OCI-LY7 (cell line): ENCODE measurements around the gene DCLK1. TPM values are rescaled to one million over a fixed set of nuclear protein-coding genes. Genes with fewer than 3 reads are reported as not detected.

Source experiments
- BruUV-seq: library from RNA; stranded (reverse); fragments of 400-500 nt; replicated peaks from 2 replicates; lab custom pipeline; 2021; lab: Mats Ljungman, UMichigan
- CTCF ChIA-PET: fragments of 300-600 bp; sonication (Branson Sonifier 250); formaldehyde crosslinking; loops from one replicate; lab custom pipeline; 2022; ENCODE audit warnings: antibody characterized with exemption; ENCODE audit not compliant: unreplicated experiment; lab: Charles Lee
- POLR2A ChIA-PET: fragments of 300-600 bp; sonication (Branson Sonifier 250); formaldehyde crosslinking; loops from one replicate; lab custom pipeline; 2022; ENCODE audit warnings: antibody characterized with exemption; lab: Charles Lee
- DNase-seq: peaks from one replicate; pipeline ENCODE4 v3.0.0-alpha.2; 2015; ENCODE audit warnings: low spot score
- H2AFZ ChIP-seq: fragments of 200-600 bp; sonication (generic), shearing (Covaris generic); 2 replicates; pipeline ENCODE4 v1.6.1; 2014; ENCODE audit warnings: mild to moderate bottlenecking, antibody characterized with exemption, low read length, moderate library complexity
- H3K27ac ChIP-seq: fragments of 200-600 bp; sonication (generic); 2 replicates; pipeline ENCODE4 v1.5.1; 2014; ENCODE audit warnings: mixed run types, low read depth, mild to moderate bottlenecking, moderate library complexity, low read length, inconsistent platforms; ENCODE audit not compliant: poor library complexity, severe bottlenecking
- H3K36me3 ChIP-seq: fragments of 200-600 bp; sonication (generic); 2 replicates; pipeline ENCODE4 v1.6.1; 2014; ENCODE audit warnings: mild to moderate bottlenecking, antibody characterized with exemption, low read length, moderate library complexity, mixed read lengths; ENCODE audit not compliant: insufficient read depth
- H3K4me1 ChIP-seq: fragments of 200-600 bp; sonication (generic); 2 replicates; pipeline ENCODE4 v1.5.1; 2014; ENCODE audit warnings: mild to moderate bottlenecking, low read length; ENCODE audit not compliant: insufficient read depth, poor library complexity, severe bottlenecking
- H3K4me2 ChIP-seq: fragments of 200-600 bp; sonication (generic); 2 replicates; pipeline ENCODE4 v1.6.1; 2014; ENCODE audit warnings: mild to moderate bottlenecking, low read length
- H3K4me3 ChIP-seq: fragments of 200-600 bp; sonication (generic); 2 replicates; pipeline ENCODE4 v1.5.1; 2014; ENCODE audit warnings: mild to moderate bottlenecking, low read depth, low read length; ENCODE audit not compliant: poor library complexity, severe bottlenecking
- H3K79me2 ChIP-seq: fragments of 200-600 bp; sonication (generic); 2 replicates; pipeline ENCODE4 v1.6.1; 2016; ENCODE audit warnings: low read depth, mild to moderate bottlenecking, low read length, moderate library complexity, mixed read lengths; ENCODE audit not compliant: insufficient read depth
- H3K9me2 ChIP-seq: fragments of 200-600 bp; sonication (generic); 2 replicates; pipeline ENCODE4 v1.6.1; 2016; ENCODE audit warnings: mild to moderate bottlenecking, low read length, mixed read lengths; ENCODE audit not compliant: insufficient read depth
- H3K9me3 ChIP-seq: fragments of 200-600 bp; sonication (generic); 2 replicates; pipeline ENCODE4 v1.6.1; 2014; ENCODE audit warnings: mild to moderate bottlenecking, mixed run types, low read length, mixed read lengths
- H4K20me1 ChIP-seq: fragments of 200-600 bp; sonication (generic); 2 replicates; pipeline ENCODE4 v1.6.1; 2014; ENCODE audit warnings: mild to moderate bottlenecking, antibody characterized with exemption, low read length, moderate library complexity, mixed read lengths; ENCODE audit not compliant: insufficient read depth
- EZH2phosphoT487 ChIP-seq: fragments of 200-600 bp; sonication (generic); IDR thresholded peaks from 2 replicates; pipeline ENCODE4 v1.6.1; 2018; ENCODE audit warnings: low read depth, borderline replicate concordance, mild to moderate bottlenecking, mixed run types, antibody characterized with exemption, low read length, moderate library complexity, mixed read lengths
- intact Hi-C: fragments of 100-400 bp; cut with micrococcal nuclease; formaldehyde crosslinking; loops from one replicate; pipeline ENCODE4 v1.10.0; 2022; ENCODE audit not compliant: unreplicated experiment
- total RNA-seq, 2 experiments: library from RNA; depleted of rRNA in 1 of 2; stranded (reverse); fragments of >200 nt in 1 of 2; shearing (Covaris generic) in 1 of 2; gene quantifications; 2 replicates each; pipeline ENCODE4 v1.2.3, GENCODE V29; 2014 to 2022
- TF ChIP-seq, protein P1 (sequence below): fragments of 200-600 bp; sonication (generic); conservative IDR thresholded peaks from 2 replicates; pipeline ENCODE4 v1.5.1; 2014; ENCODE audit warnings: mild to moderate bottlenecking, antibody characterized with exemption, low read length, moderate library complexity, mixed read lengths

Gene DCLK1
- total RNA-seq, 2 experiments from 2014 or later = not detected

DNA sequence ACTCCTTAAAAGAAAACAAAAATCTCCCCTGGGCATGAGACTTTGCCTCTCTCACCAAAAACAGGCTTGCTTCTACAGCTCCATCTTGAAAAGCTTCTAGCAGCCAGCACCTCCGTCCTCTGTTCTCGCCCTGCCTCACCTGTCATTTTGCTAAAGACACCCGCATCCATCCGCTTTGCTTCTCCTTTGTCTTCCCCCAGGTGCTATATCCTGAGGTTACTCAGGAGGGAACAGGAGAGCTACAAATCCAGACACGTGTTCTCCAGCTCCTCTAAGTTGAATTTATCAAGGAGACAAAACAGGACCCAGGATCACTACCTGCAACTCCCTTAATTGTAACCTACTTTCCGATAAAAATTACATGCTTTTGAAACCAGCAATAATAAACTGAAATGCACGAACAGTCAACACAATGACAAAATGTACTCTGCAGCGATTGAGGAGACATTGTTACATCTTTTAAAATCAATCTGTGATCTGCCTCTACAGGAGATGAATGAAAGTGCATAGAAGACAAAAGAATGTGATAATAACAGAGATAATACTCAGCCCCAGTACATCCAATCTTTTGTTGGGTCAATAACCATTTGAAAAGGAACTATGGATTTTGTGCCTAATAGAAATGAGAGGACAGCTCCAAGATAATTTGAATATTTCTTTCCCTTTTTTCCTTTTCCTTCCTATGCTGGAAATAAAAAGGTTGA is 221.2 kb downstream of the DCLK1 start:
- intact Hi-C loops = no loop called here
- H3K4me2 ChIP-seq = no peak overlapping the region
- no peaks in the 10 kb centered on the region for H3K79me2 ChIP-seq
- no peak overlapping the region for H2AFZ ChIP-seq
- ChIA-PET POLR2A (no interaction called here), CTCF (no interaction called here)
- H3K4me3 ChIP-seq = no peak overlapping the region
- TF ChIP-seq EZH2phosphoT487 = no peak
- TF ChIP-seq, protein P1, sequence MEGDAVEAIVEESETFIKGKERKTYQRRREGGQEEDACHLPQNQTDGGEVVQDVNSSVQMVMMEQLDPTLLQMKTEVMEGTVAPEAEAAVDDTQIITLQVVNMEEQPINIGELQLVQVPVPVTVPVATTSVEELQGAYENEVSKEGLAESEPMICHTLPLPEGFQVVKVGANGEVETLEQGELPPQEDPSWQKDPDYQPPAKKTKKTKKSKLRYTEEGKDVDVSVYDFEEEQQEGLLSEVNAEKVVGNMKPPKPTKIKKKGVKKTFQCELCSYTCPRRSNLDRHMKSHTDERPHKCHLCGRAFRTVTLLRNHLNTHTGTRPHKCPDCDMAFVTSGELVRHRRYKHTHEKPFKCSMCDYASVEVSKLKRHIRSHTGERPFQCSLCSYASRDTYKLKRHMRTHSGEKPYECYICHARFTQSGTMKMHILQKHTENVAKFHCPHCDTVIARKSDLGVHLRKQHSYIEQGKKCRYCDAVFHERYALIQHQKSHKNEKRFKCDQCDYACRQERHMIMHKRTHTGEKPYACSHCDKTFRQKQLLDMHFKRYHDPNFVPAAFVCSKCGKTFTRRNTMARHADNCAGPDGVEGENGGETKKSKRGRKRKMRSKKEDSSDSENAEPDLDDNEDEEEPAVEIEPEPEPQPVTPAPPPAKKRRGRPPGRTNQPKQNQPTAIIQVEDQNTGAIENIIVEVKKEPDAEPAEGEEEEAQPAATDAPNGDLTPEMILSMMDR = no peak
- H4K20me1 ChIP-seq = no peaks in the 10 kb centered on the region
- H3K9me3 ChIP-seq = no peaks in the 10 kb centered on the region
- H3K27ac ChIP-seq = no peak overlapping the region
- no peaks in the 10 kb centered on the region for H3K4me1 ChIP-seq
- H3K36me3 ChIP-seq = no peaks in the 10 kb centered on the region
- DNase-seq = no peak
- BruUV-seq = no TSS peak
- H3K9me2 ChIP-seq = no peaks in the 10 kb centered on the region

DNA sequence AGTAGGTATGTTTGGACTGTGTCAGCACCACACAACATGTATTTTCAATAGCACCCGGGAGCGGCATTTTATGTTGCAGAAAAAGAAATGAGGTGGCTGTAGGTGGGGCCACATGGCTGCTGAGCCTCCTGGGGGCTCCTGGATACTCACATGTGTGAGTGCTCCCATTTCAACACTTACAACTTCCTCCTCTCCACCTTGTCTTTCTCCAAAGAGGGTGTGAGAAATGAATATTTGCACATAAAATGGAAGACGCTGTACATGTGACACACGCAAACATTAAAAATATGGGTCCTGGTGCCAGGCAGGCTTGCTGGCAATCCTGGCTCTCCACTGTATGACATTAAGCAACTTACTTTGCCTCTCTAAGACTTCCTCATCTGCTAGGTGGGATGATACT is 222.1 kb downstream of the DCLK1 start:
- Histone ChIP-seq H3K27ac (no peak overlapping the region), H3K4me1 (no peaks in the 10 kb centered on the region), H3K9me2 (no peaks in the 10 kb centered on the region), H3K36me3 (no peaks in the 10 kb centered on the region), H2AFZ (no peak overlapping the region), H3K79me2 (no peaks in the 10 kb centered on the region), H3K4me2 (no peak overlapping the region), H3K9me3 (no peaks in the 10 kb centered on the region), H4K20me1 (no peaks in the 10 kb centered on the region), H3K4me3 (no peak overlapping the region)
- TF ChIP-seq EZH2phosphoT487 = no peak
- TF ChIP-seq, protein P1 = no peak
- no TSS peak for BruUV-seq
- intact Hi-C loops = no loop called here
- ChIA-PET CTCF (no interaction called here), POLR2A (no interaction called here)
- no peak for DNase-seq

DNA sequence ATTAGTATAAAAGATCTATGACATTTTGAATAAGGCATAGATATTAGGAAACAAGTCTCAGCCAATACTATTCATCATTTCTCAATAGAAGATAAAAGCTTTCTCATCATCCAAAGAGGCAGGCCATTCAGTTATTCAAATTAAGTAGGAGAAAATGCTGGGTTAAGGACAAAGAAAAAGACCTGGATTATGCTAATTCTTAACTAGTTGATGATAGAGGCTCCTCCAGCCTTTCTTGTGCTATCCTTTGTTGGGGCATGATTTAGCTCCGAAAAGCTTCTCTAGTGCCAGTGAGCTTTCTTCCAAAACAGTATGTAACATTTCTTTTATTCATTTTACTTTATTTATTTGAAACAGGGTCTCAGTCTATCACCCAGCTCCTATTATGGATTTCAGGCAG is 223.0 kb downstream of the DCLK1 start:
- DNase-seq = no peak
- no peak for TF ChIP-seq EZH2phosphoT487
- TF ChIP-seq, protein P1 = no peak
- no peaks in the 10 kb centered on the region for H3K36me3 ChIP-seq
- H3K4me2 ChIP-seq = no peak overlapping the region
- no peak overlapping the region for H3K4me3 ChIP-seq
- no peak overlapping the region for H3K27ac ChIP-seq
- no peaks in the 10 kb centered on the region for H3K9me2 ChIP-seq
- no peaks in the 10 kb centered on the region for H4K20me1 ChIP-seq
- H3K9me3 ChIP-seq = no peaks in the 10 kb centered on the region
- intact Hi-C loops = no loop called here
- H3K79me2 ChIP-seq = no peaks in the 10 kb centered on the region
- BruUV-seq = no TSS peak
- H2AFZ ChIP-seq = no peak overlapping the region
- H3K4me1 ChIP-seq = no peaks in the 10 kb centered on the region
- POLR2A ChIA-PET = interaction anchor here (0.7 kb wide), 1 partner anchor 161 kb away, joined by 4 read pairs; no protein-coding TSS in a partner anchor
- CTCF ChIA-PET = no interaction called here
